Heart right ventricle (tissue), 16 donors: Measurements from ENCODE around the gene INO80D. TPM values are rescaled to one million over a fixed set of nuclear protein-coding genes. Genes with fewer than 3 reads are reported as not detected.
"Not testable (repeated sequence)": the region's sequence is repeated elsewhere in the genome, so short reads cannot be mapped to it uniquely, and the experiment has no call there.

ENCODE experiments used
- ATAC-seq, 8 donors: fragments of 200-7000 bp; cut with Tn5 transposase; one replicate each; pipeline ENCODE4 v1.9.1; 2020; ENCODE audit warnings: mild to moderate bottlenecking in 8 of 8, moderate library complexity in 8 of 8, moderate number of reproducible peaks in 1 of 8
- DNase-seq, 2 donors: peaks; one replicate each; pipeline ENCODE4 v3.0.0-alpha.2; 2020
- H3K27ac ChIP-seq, 10 donors: fragments of 200-600 bp; sonication (generic) in 2 of 10; one replicate each; pipeline versions ENCODE4 v1.5.0 to v1.8.0; 2020 to 2022; ENCODE audit warnings: mild to moderate bottlenecking in 3 of 10
- H3K27me3 ChIP-seq, 7 donors: fragments of 200-600 bp; one replicate each; pipeline ENCODE4 v1.8.0; 2021 to 2022; ENCODE audit warnings: mild to moderate bottlenecking in 2 of 7
- H3K36me3 ChIP-seq, 9 donors: fragments of 200-600 bp; sonication (generic) in 1 of 9; one replicate each; pipeline versions ENCODE4 v1.5.0 to v1.8.0; 2020 to 2022; ENCODE audit warnings: mild to moderate bottlenecking in 2 of 9
- H3K4me1 ChIP-seq, 9 donors: fragments of 200-600 bp; sonication (generic) in 1 of 9; one replicate each; pipeline versions ENCODE4 v1.5.0 to v1.8.0; 2020 to 2022; ENCODE audit warnings: mild to moderate bottlenecking in 4 of 9
- H3K4me3 ChIP-seq, 10 donors: fragments of 200-600 bp; sonication (generic) in 2 of 10; one replicate each; pipeline versions ENCODE4 v1.5.0 to v1.8.0; 2020 to 2022; ENCODE audit warnings: mild to moderate bottlenecking in 7 of 10, moderate library complexity in 2 of 10
- H3K9me3 ChIP-seq, 11 donors: fragments of 200-600 bp in 10 of 11; sonication (generic) in 2 of 11; one replicate each; pipeline versions ENCODE4 v1.5.0 to v1.8.0; 2013 to 2022; ENCODE audit warnings: mild to moderate bottlenecking in 2 of 11, control low read depth in 1 of 11, moderate library complexity in 1 of 11
- CTCF ChIP-seq, 9 donors: fragments of 200-600 bp; sonication (generic) in 2 of 9; IDR thresholded peaks; one replicate each; pipeline versions ENCODE4 v1.5.0 to v1.8.0; 2021 to 2022; ENCODE audit warnings: antibody characterized with exemption in 9 of 9, mild to moderate bottlenecking in 5 of 9, moderate library complexity in 1 of 9
- WGBS, 2 donors: extraction: QIAGEN DNeasy Blood & Tissue Kit; methylation state at CpG; one replicate each; pipeline ENCODE4 v1.1.7; 2013; ENCODE audit warnings: inconsistent platforms in 1 of 2; 5-methylcytosine and 5-hydroxymethylcytosine counted together
- intact Hi-C, 10 donors: fragments of 100-400 bp; cut with DNase I; formaldehyde crosslinking; loops; one replicate each; pipeline versions ENCODE4 v1.11.1 to v1.14.2; 2022
- polyA plus RNA-seq, 2 donors: library from polyadenylated mRNA; stranded (reverse); fragments of 200-250 nt; gene quantifications; one replicate each; pipeline ENCODE4 v1.2.3, GENCODE V29; 2013
- total RNA-seq, 10 donors: library from RNA; stranded (reverse); fragmentation: NEBNext Ultra II Directional in 3 of 10; extraction: Animal tissue kit (Norgen Biotek cat#: 25700) in 3 of 10; gene quantifications; one replicate each; pipeline versions ENCODE4 v1.2.1 to v1.2.4, GENCODE V29; 2021 to 2023
- donor health status: Arrhythmogenic right ventricular cardiomyopathy.
- donor health status: ischemic (EF 13 %, LVEDD 7.1; RV severe dilation, severe dysfunction).
- donor health status: healthy with polysubstance abuse.
- donor health status: DM: no; HTN: yes; CAD: no.
- donor health status: DM: no; HTN: no; CAD: no.
- donor health status: ischemic (EF 25% LVEDD 6.9; RV normal size, moderate dysfunction).
- donor health status: ischemic (EF 25% LVEDD 5.7; RV mildly dilated, moderate dysfunction).
- donor health status: healthy.
- donor health status: DM: yes; HTN: yes; CAD: no.
- donor health status: Ischemic cardiomyopathy.
- donor health status: ischemic (EF 35%, LVEDD 5.7; RV mildly dilated, moderate dysfunction).
- donor health status: nonischemic (EF 11% LVEDD 7.7; RV severe dilation, severe dysfunction).
- donor health status: DM: yes; HTN: yes; CAD: no.
- donor health status: PGD.
- donor health status: ischemic (EF 29% LVEDD 5.4; RV normal size, mild dysfunction).
- donor health status: nonischemic (EF 23%, LVEDD 6.1; RV moderate dilation, normal function).

Gene INO80D
- total and polyA plus RNA-seq, 12 donors: 1.1 to 26.3 (median 15.9) TPM

- H3K27me3 ChIP-seq: no peaks in the 10 kb centered on the region
- no peaks in the 10 kb centered on the region for H3K9me3 ChIP-seq
- no peaks in the 10 kb centered on the region for H3K4me1 ChIP-seq
- no peak overlapping the region for H3K4me3 ChIP-seq
- TF ChIP-seq CTCF (IDR thresholded peaks at IDR 0.05): no peak
- H3K27ac ChIP-seq: no peak overlapping the region
- WGBS, 2 donors: 90 to 93% methylated on average over 6 of the region's 6 CpGs
- ATAC-seq: no peak
- intact Hi-C loops: no loop called here
- no peak for DNase-seq
- H3K36me3 ChIP-seq: peaks cover 0 to 33% (median 0%) of the 10 kb centered on the region in 9 donors
These were observed 97.7 kb downstream of the INO80D start for GRCh38 chr2:205988274-205988673.

GRCh38 chr2:205986334-205986733, 99.6 kb downstream of the INO80D start:
- 94% methylated on average over 9 of the region's 9 CpGs for WGBS, 2 donors
- H3K27me3 ChIP-seq, intact Hi-C loops, ATAC-seq, H3K27ac ChIP-seq, H3K4me3 ChIP-seq, DNase-seq, H3K4me1 ChIP-seq, H3K9me3 ChIP-seq: not testable (repeated sequence)
- H3K36me3 ChIP-seq: peaks cover 0 to 16% (median 0%) of the 10 kb centered on the region in 9 donors

- WGBS, 2 donors: 91 to 95% methylated on average over 6 of the region's 6 CpGs
- ATAC-seq (no peak), DNase-seq (no peak)
- Histone ChIP-seq H3K4me1 (no peaks in the 10 kb centered on the region), H3K27me3 (no peaks in the 10 kb centered on the region), H3K4me3 (no peak overlapping the region), H3K36me3 (no peaks in the 10 kb centered on the region), H3K9me3 (no peaks in the 10 kb centered on the region), H3K27ac (no peak overlapping the region)
- intact Hi-C loops: no loop called here
- TF ChIP-seq CTCF (IDR thresholded peaks at IDR 0.05): no peak
These were observed 101.6 kb downstream of the INO80D start for GRCh38 chr2:205984381-205984780.

GRCh38 chr2:205982776-205983327, 103.1 kb downstream of the INO80D start:
- intact Hi-C loops: no loop called here
- Histone ChIP-seq H3K27me3 (no peaks in the 10 kb centered on the region), H3K4me3 (no peak overlapping the region), H3K27ac (no peak overlapping the region), H3K4me1 (no peaks in the 10 kb centered on the region), H3K9me3 (no peaks in the 10 kb centered on the region), H3K36me3 (no peaks in the 10 kb centered on the region)
- no peak for TF ChIP-seq CTCF (IDR thresholded peaks at IDR 0.05)
- WGBS, 2 donors: 86 to 92% methylated on average over 5 of the region's 5 CpGs
- ATAC-seq (no peak), DNase-seq (no peak)

- H3K27me3 ChIP-seq, H3K4me1 ChIP-seq, intact Hi-C loops, DNase-seq, H3K36me3 ChIP-seq, H3K4me3 ChIP-seq, H3K9me3 ChIP-seq, ATAC-seq, H3K27ac ChIP-seq: not testable (repeated sequence)
- WGBS, 2 donors: 84 to 86% methylated on average over 2 of the region's 2 CpGs
These were observed 107.2 kb downstream of the INO80D start for GRCh38 chr2:205978728-205979127.

GRCh38 chr2:205977699-205978098, 108.3 kb downstream of the INO80D start:
- H3K27ac ChIP-seq, DNase-seq, H3K4me1 ChIP-seq, H3K36me3 ChIP-seq, ATAC-seq, H3K27me3 ChIP-seq, intact Hi-C loops, H3K9me3 ChIP-seq, H3K4me3 ChIP-seq: not testable (repeated sequence)
- WGBS, 2 donors: 87 to 93% methylated on average over 7 of the region's 7 CpGs

GRCh38 chr2:205976934-205977659, 108.9 kb downstream of the INO80D start:
- H3K4me3 ChIP-seq, intact Hi-C loops, DNase-seq, H3K27me3 ChIP-seq, H3K9me3 ChIP-seq, H3K4me1 ChIP-seq, ATAC-seq, H3K36me3 ChIP-seq, H3K27ac ChIP-seq: not testable (repeated sequence)
- WGBS, 2 donors: 95 to 96% methylated on average over 38 to 39 of the region's 39 CpGs
